H9 (cell line): ENCODE data around the gene CD48. TPM values are rescaled to one million over a fixed set of nuclear protein-coding genes. Genes with fewer than 3 reads are reported as not detected.

Experiments used
- DNase-seq: peaks from one replicate; pipeline ENCODE4 v3.0.0-alpha.2; 2017
- H2AFZ ChIP-seq: one replicate; pipeline ENCODE4 v1.6.1; 2013; ENCODE audit warnings: mild to moderate bottlenecking, low read length, control low read depth, moderate library complexity
- H2AK5ac ChIP-seq: 2 replicates; pipeline ENCODE4 v1.6.1; 2013; ENCODE audit warnings: low read length, control low read depth, mixed read lengths; ENCODE audit not compliant: insufficient read length
- H2BK120ac ChIP-seq: one replicate; pipeline ENCODE4 v1.6.1; 2013; ENCODE audit warnings: low read depth, mild to moderate bottlenecking, low read length, control low read depth, inconsistent platforms; ENCODE audit not compliant: poor library complexity, severe bottlenecking
- H2BK12ac ChIP-seq: 2 replicates; pipeline ENCODE4 v1.6.1; 2013; ENCODE audit warnings: low read length, control low read depth, mixed read lengths, low read depth; ENCODE audit not compliant: insufficient read length
- H2BK15ac ChIP-seq: 2 replicates; pipeline ENCODE4 v1.6.1; 2013; ENCODE audit warnings: low read depth, low read length, control low read depth
- H2BK20ac ChIP-seq: one replicate; pipeline ENCODE4 v1.6.1; 2013; ENCODE audit warnings: low read depth, mild to moderate bottlenecking, low read length, control low read depth, inconsistent platforms; ENCODE audit not compliant: poor library complexity, severe bottlenecking
- H2BK5ac ChIP-seq: 2 replicates; pipeline ENCODE4 v1.6.1; 2013; ENCODE audit warnings: low read length, control low read depth, mixed read lengths; ENCODE audit not compliant: insufficient read length
- H3K14ac ChIP-seq: 2 replicates; pipeline ENCODE4 v1.6.1; 2013; ENCODE audit warnings: low read length, control low read depth; ENCODE audit not compliant: insufficient read depth
- H3K18ac ChIP-seq: 2 replicates; pipeline ENCODE4 v1.6.1; 2013; ENCODE audit warnings: low read depth, mild to moderate bottlenecking, mixed read lengths, low read length, control low read depth; ENCODE audit not compliant: insufficient read length
- H3K23ac ChIP-seq: 2 replicates; pipeline ENCODE4 v1.6.1; 2013; ENCODE audit warnings: low read length, control low read depth, mixed read lengths, low read depth; ENCODE audit not compliant: insufficient read length
- H3K23me2 ChIP-seq: 2 replicates; pipeline ENCODE4 v1.6.1; 2013; ENCODE audit warnings: low read depth, mild to moderate bottlenecking, mixed read lengths, low read length, control low read depth; ENCODE audit not compliant: insufficient read length, poor library complexity, severe bottlenecking
- H3K27ac ChIP-seq: 2 replicates; pipeline ENCODE4 v1.5.1; 2013; ENCODE audit warnings: low read length, control low read depth, mixed read lengths, low read depth; ENCODE audit not compliant: insufficient read length
- H3K27me3 ChIP-seq: 2 replicates; pipeline ENCODE4 v1.6.1; 2013; ENCODE audit warnings: low read length, control low read depth, inconsistent platforms; ENCODE audit not compliant: insufficient read depth
- H3K4ac ChIP-seq: 2 replicates; pipeline ENCODE4 v1.6.1; 2013; ENCODE audit warnings: low read depth, mild to moderate bottlenecking, control low read depth, inconsistent platforms, low read length, moderate library complexity
- H3K4me1 ChIP-seq: 2 replicates; pipeline ENCODE4 v1.6.1; 2013; ENCODE audit warnings: low read length, control low read depth, inconsistent platforms; ENCODE audit not compliant: insufficient read depth
- H3K4me2 ChIP-seq: 2 replicates; pipeline ENCODE4 v1.6.1; 2013; ENCODE audit warnings: low read length, control low read depth, mixed read lengths; ENCODE audit not compliant: insufficient read length, insufficient read depth
- H3K56ac ChIP-seq: 2 replicates; pipeline ENCODE4 v1.6.1; 2013; ENCODE audit warnings: low read depth, mild to moderate bottlenecking, mixed read lengths, low read length, control low read depth; ENCODE audit not compliant: insufficient read length
- H3K79me1 ChIP-seq: 2 replicates; pipeline ENCODE4 v1.6.1; 2013; ENCODE audit warnings: low read depth, mild to moderate bottlenecking, moderate library complexity, low read length, control low read depth, inconsistent platforms; ENCODE audit not compliant: insufficient read depth, poor library complexity, severe bottlenecking
- H3K79me2 ChIP-seq: 2 replicates; pipeline ENCODE4 v1.6.1; 2013; ENCODE audit warnings: low read length, control low read depth, inconsistent platforms; ENCODE audit not compliant: insufficient read depth
- H3K9ac ChIP-seq: 2 replicates; pipeline ENCODE4 v1.6.1; 2013; ENCODE audit warnings: low read length, control low read depth, mixed read lengths; ENCODE audit not compliant: insufficient read length; ENCODE audit errors: extremely low read depth
- H3K9me3 ChIP-seq: one replicate; pipeline ENCODE4 v1.6.1; 2013; ENCODE audit warnings: low read depth, low read length, inconsistent platforms; ENCODE audit not compliant: control insufficient read depth
- H3T11ph ChIP-seq: one replicate; pipeline ENCODE4 v1.6.1; 2013; ENCODE audit warnings: mild to moderate bottlenecking, low read length, control low read depth, inconsistent platforms
- H4K20me1 ChIP-seq: one replicate; pipeline ENCODE4 v1.6.1; 2013; ENCODE audit not compliant: control insufficient read depth, insufficient read length, insufficient read depth
- H4K5ac ChIP-seq: 2 replicates; pipeline ENCODE4 v1.6.1; 2013; ENCODE audit warnings: low read depth, mild to moderate bottlenecking, mixed read lengths, low read length, control low read depth; ENCODE audit not compliant: insufficient read length
- H4K8ac ChIP-seq: replicated peaks from 2 replicates; pipeline ENCODE4 v1.6.1; 2013; ENCODE audit warnings: low read length, control low read depth, mixed read lengths, low read depth; ENCODE audit not compliant: insufficient read length
- H4K91ac ChIP-seq: 2 replicates; pipeline ENCODE4 v1.6.1; 2013; ENCODE audit warnings: low read depth, mild to moderate bottlenecking, moderate library complexity, mixed read lengths, low read length, control low read depth; ENCODE audit not compliant: insufficient read length
- H3K27ac Mint-ChIP-seq, 3 experiments: 2 replicates in 2 of 3; 3 replicates in 1 of 3; pipeline ENCODE4 v1.8.0; 2020 to 2021; ENCODE audit warnings: mixed read lengths in 3 of 3, mild to moderate bottlenecking in 1 of 3, moderate library complexity in 1 of 3
- H3K27me3 Mint-ChIP-seq: 2 replicates; pipeline ENCODE4 v1.8.0; 2021; ENCODE audit warnings: low read depth, mild to moderate bottlenecking, moderate library complexity, mixed read lengths
- H3K36me3 Mint-ChIP-seq, 3 experiments: 2 replicates in 2 of 3; 3 replicates in 1 of 3; pipeline ENCODE4 v1.8.0; 2020 to 2021; ENCODE audit warnings: low read depth in 3 of 3, mixed read lengths in 3 of 3; ENCODE audit not compliant: insufficient read depth in 1 of 3
- H3K4me1 Mint-ChIP-seq, 2 experiments: 2 replicates each; pipeline ENCODE4 v1.8.0; 2020; ENCODE audit warnings: mixed read lengths in 2 of 2
- H3K4me3 Mint-ChIP-seq, 2 experiments: 2 replicates in 1 of 2; 3 replicates in 1 of 2; pipeline ENCODE4 v1.8.0; 2020 to 2021; ENCODE audit warnings: mild to moderate bottlenecking in 2 of 2, mixed read lengths in 2 of 2, moderate library complexity in 1 of 2
- H3K9me3 Mint-ChIP-seq, 2 experiments: 2 replicates in 1 of 2; 3 replicates in 1 of 2; pipeline ENCODE4 v1.8.0; 2020; ENCODE audit warnings: mild to moderate bottlenecking in 2 of 2, mixed read lengths in 2 of 2, moderate library complexity in 1 of 2
- CTCF ChIP-seq: fragments of 200-600 bp; sonication (generic); conservative IDR thresholded peaks from 3 replicates; pipeline ENCODE4 v1.8.0; 2021; ENCODE audit warnings: antibody characterized with exemption, mild to moderate bottlenecking
- WGBS: extraction: QIAGEN DNeasy Blood & Tissue Kit; methylation state at CpG from one replicate; pipeline ENCODE4 v1.1.7; 2013; ENCODE audit warnings: missing lambda C conversion rate, low lambda C conversion rate, mixed read lengths; ENCODE audit not compliant: insufficient read length; ENCODE audit errors: extremely low coverage; 5-methylcytosine and 5-hydroxymethylcytosine counted together
- total RNA-seq: library from RNA; stranded (reverse); gene quantifications from 2 replicates; pipeline ENCODE4 v1.2.1, GENCODE V29; 2021

Gene CD48
- total RNA-seq, 1 experiment from 2014 or later: not detected

DNA sequence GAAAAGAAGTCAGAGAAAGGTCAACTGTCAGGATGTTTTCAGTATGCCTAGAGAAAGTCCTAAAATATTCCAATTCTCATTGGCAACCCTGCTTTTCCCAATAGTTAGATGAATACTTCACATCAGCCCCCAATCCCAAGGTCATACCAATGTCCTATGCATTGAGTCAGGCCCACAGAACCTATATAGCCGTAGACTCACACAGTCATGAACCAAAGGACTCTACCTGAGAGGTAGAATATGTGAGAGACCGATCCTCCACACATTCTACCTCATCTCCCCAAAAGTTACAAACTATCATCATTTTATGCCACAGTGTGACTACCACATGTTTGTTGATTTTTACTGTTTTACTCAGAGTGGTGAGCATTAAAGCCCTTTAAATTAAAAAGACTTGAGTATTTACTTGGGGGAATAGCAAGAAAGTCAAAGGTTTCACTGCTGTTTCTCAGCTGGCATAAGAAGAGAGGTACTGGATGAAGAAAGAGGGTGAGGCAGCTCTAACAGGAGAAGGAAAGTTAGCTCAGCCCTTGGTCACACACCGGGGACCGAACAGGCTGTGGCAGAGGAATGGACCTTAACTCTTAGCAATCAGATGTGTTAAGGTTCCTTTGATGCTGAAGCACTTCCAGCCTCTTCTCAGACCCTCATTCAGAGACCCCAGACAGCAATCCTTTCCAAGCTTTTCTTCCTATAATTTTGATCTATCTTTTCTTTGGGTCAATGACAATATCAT, 937 bp downstream of the CD48 start:
- Histone ChIP-seq H2AFZ (no peak overlapping the region), H3K9ac (no peak overlapping the region), H3K4ac (no peak overlapping the region), H2BK12ac (no peak overlapping the region), H4K91ac (no peak overlapping the region), H3K14ac (no peak overlapping the region), H3K23me2 (no peaks in the 10 kb centered on the region), H3K27me3 (no peaks in the 10 kb centered on the region), H4K8ac (no peak overlapping the region), H2BK20ac (no peak overlapping the region), H3K18ac (no peak overlapping the region), H3K56ac (no peak overlapping the region), H3K23ac (no peak overlapping the region), H3K9me3 (no peaks in the 10 kb centered on the region), H2BK5ac (no peak overlapping the region), H4K20me1 (no peaks in the 10 kb centered on the region), H2BK15ac (no peak overlapping the region), H4K5ac (no peak overlapping the region), H2BK120ac (no peak overlapping the region), H3K27ac (no peak overlapping the region), H3K4me1 (no peaks in the 10 kb centered on the region), H3K79me1 (no peaks in the 10 kb centered on the region), H3K4me2 (no peak overlapping the region), H3T11ph (no peak overlapping the region), H3K79me2 (no peaks in the 10 kb centered on the region), H2AK5ac (no peak overlapping the region)
- H3K36me3 Mint-ChIP-seq: no peaks in the 10 kb centered on the region
- H3K4me1 Mint-ChIP-seq: no peaks in the 10 kb centered on the region
- WGBS: no CpG with 5 or more reads among the region's 4 CpGs
- no peak for DNase-seq
- no peak overlapping the region for H3K27ac Mint-ChIP-seq
- no peak for TF ChIP-seq CTCF
- H3K27me3 Mint-ChIP-seq: peaks cover 1% of the 10 kb centered on the region; the same call in 1 of the 2 replicates
- no peaks in the 10 kb centered on the region for H3K9me3 Mint-ChIP-seq
- H3K4me3 Mint-ChIP-seq: no peak overlapping the region
